Retina (tissue), 1 donor: Measurements from ENCODE around the gene PAPSS2.

Source experiments
- DNase-seq: peaks from one replicate; pipeline ENCODE4 v3.0.0-alpha.2; 2016

Gene PAPSS2

DNA sequence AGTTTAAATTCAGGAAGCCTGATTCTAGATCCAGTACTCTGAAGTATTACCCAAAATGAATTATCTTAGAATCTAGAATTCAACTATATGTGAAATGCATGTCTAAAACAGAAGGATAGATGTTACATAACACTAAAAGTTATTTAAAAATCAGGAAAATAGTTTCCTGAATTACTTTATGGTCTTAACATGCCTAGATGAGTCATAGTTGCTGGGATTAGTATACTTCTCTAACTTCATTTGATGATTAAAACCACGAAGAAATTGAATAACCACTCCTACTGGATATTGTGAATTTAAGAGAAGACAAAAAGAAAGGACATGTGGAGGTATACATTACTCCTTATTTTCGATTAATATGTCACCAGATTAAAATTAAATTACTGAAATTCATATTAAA, 92.9 kb downstream of the PAPSS2 start:
- DNase-seq = no peak

DNA sequence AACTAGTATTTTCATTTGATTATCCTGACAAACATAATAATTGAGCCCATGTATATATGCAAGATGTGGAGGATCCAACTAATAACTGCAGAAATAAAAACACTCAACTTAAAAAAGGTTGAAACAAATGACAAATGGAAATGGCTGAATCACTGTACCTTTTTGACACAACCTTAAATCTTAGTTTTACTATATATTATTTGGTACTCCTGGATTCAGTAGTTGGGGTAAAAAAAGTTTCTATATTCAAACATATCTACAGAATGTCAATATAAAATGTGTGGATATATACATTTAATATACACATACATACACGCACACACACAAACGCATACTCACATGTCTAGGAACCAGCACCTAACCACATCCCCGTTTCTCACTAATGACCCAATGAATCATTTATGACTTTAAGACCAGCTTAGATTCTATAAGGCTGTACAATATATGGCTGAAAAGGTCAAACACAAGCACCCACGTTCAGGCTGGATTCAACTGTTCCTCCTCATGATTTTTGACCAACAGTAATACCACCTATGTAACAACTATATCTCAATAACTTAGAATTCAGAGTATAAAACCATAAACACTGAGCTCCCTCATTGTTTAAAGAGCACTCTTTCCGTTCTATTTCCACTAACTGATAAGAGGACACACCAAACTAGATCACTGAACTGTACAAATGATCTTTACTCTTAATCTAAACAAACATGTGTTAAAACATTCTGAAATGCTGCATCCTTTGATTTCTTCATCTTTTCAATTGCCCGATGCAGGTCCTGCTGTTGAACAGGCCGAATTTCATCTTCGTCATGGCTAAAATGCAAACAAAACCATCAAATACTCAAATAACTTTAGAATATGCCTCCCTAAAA, 94.6 kb downstream of the PAPSS2 start:
- no peak for DNase-seq

DNA sequence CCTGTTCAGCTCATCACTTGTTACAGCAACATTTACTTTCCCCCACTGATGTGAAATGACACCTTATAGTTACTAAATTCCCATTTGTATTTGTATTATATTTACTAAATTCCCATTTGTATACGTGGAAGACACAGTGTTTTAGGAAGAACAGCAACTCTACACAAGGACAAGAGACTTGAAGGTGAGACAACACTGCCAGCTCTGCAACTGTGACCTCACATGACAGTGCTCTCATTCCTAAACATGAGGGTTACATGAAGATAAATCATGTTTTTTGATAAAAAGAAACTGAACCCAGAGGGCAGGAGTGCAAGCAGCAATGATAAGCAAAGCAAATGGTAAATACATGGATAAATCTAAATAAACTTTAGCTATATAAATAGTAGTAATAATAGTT, 98.0 kb downstream of the PAPSS2 start:
- DNase-seq = no peak

DNA sequence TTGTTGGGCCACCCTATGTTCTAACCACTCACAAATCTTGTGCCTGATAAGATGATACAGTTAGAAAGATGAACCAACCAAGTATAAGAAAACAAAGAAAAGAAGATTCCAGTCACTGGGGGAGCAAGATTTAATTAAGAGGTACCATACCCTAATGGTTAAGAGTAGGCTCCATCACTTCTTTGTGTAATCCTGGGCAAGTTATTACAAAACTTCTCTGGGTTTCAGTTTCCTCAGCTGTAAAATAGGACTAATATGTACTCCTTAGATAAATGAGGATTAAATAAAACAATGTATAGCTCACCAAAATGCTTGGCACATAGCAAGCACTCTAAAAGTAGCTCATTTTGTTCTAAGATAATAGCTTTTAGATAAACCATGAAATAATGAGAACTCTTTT, 99.9 kb downstream of the PAPSS2 start:
- DNase-seq = no peak

DNA sequence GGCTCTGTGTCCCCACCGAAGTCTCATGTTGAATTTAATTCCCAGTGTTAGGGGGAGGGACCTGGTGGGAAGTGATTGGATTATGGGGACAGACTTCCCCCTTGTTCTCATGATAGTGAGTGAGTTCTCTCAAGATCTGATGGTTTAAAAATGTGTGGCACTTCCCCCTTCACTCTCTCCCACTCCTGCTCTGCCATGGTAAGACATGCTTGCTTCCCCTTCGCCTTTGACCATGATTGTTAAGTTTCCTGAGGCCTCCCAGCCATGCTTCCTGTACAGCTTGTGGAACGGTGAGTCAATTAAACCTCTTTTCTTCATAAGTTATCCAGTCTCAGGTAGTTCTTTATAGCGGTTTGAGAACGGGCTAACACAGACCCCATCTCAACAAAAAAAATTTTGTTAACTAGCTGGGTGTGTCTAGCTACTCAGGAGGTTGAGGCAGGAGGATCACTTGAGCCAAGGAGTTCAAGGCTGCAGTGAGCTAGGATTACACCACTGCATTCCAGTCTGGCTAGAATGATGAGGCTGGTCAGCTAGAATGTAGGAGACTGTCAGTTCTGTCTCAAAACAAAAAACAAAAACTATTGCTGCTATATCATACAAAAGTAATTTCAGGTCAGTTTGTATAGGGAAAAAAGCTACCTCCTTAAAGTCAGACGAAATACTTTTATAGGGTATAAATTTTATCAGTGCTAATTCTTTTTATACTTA, 100.7 kb downstream of the PAPSS2 start:
- no peak for DNase-seq

DNA sequence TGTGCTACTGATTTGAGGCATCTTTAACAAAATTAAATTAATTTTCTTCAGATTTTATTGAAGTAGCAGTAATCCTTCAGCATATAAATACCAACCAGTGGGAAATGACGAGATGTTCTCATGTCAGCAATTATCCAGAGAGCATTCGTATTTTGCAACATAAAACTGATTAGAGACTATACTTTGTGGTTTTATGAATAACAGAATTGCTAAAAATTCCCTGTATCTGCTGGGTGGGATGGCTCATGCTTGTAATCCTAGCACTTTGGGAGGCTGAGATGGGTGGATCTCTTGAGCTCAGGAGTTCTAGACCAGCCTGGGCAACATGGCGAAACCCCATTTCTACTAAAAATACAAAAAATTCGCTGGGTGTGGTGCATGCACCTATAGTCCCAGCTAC, 101.5 kb downstream of the PAPSS2 start:
- DNase-seq = no peak

DNA sequence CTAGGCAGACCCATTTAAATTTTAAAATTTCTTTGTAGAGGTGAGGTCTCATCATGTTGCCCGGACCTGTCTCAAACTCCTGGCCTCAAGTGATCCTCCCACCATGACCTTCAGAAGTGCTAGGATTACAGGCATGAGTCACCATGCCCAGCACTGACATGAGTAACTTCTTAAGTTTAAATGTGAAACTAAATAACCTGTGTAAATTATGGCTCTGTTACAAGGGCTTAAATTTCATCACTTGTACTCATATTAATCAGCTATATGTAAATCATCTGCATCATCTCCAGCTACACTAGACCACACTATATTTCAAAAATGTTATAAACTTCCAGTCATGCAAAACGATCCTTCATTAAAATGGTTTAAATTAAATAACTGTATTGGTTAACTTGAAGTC, 102.2 kb downstream of the PAPSS2 start:
- DNase-seq = no peak

DNA sequence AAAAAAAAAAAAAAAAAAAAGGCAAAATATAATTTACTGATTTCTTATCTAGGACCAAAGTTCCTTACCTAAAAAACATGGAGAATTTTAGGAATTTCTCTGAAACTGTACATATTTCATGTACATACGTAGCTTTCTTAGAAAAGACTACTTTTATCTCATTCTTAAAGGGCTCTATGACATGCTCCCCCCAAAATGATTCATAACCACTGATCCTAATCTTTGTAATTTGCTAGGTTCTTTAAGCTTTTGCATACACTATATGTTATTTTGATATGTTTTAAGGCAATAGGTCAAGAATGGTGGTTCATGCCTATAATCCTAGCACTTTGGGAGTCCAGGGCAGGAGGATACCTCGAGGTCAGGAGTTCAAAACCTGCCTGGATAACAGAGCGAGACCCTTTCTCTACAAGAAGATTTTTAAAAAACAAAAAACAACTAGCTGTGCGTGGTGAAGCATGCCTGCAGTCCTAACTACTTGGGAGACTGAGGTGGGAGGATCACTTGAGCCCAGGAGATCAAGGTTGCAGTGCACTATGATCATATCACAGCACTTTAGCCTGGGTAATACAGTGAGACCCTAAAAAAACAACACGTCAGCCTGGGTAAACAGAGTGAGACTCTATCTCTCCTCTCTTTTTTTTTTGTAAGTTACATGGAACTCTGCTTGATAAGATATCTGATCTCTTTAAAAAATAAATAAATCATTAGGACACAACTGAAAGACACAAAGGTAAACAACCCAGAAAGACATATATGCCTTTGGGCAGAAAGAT, 103.6 kb downstream of the PAPSS2 start:
- no peak for DNase-seq

DNA sequence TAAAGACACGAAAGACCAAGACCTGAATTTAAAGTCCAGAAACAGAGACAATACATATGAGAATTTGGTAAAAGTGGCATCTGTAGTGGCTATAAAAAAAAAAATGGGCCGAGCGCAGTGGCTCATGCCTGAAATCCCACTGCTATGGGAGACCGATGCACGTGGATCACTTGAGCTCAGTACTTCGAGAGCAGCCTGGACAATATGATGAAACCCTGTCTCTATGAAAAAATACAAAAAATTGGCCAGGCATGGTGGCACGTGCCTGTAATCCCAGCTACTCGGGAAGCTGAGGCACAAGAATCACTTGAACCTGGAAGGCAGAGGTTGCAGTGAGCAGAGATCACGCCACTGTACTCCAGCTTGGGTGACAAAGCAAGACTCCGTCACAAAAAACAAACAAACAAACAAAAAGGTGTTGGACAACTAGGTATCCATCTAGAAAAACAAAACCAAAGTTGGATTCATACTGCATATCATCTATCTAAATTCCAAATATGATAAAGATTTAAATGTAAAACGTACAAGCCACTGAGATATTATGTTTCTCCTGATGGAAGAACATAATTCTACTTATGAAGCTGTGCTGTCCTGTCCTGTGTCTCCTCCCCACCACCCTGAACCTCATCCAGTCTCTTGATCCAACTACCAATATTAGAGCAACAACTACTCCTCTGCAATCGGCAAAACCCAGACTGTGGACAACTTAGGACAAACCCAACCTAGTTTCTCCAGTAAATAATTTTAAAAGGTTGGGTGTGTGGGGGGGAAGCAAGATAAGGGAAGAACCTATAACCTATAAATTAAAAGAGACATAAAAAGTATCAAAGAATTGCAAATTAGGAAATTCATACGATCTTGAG, 104.6 kb downstream of the PAPSS2 start:
- DNase-seq = no peak

DNA sequence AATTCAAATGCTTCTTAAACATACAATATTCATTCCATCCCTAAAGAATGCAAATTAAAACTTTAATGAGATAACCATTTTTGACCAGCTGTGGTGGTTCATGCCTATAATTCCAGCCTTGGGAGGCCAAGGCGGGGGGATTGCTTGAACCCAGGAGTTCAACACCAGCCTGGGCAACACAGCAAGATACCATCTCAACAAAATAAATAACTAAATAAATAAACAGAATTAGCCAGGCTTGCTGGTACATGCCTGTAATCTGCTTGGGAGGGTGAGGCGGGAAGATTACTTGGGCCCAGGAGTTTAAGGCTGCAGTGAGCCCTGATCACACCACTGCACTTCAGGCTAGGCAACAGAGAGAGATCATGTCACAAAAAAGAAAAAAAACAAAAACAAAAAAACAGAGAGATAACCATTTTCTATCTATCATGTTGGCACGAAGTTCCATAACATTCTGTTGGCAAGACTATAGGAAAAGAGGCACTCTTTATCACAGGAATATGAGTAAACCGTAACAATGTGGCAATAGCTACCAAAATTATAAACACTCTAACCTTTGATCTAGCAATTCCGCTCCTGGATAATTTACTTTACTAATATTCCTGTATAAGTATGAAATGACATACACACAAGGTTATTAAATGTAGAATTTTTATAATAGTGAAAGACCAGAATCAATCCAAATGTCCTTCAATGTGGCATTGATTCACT, 106.1 kb downstream of the PAPSS2 start:
- no peak for DNase-seq

DNA sequence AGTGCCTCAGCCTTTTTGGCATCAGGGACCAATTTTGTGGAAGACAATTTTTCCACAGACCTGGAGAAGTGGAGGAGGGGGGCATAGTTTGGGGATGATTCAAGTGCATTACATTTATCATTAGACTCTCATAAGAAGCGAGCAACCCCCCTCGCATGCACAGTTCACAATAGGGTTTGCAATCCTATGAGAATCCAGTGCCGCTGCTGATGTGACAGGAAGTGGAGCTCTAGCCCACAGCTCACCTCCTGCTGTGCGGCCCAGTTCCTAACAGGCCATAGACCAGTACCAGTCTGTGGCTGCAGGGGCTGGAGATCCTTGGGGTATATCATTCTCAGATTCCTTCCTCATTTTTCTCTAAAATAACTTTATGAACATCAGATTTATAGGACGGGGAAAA, 107.6 kb downstream of the PAPSS2 start:
- no peak for DNase-seq

DNA sequence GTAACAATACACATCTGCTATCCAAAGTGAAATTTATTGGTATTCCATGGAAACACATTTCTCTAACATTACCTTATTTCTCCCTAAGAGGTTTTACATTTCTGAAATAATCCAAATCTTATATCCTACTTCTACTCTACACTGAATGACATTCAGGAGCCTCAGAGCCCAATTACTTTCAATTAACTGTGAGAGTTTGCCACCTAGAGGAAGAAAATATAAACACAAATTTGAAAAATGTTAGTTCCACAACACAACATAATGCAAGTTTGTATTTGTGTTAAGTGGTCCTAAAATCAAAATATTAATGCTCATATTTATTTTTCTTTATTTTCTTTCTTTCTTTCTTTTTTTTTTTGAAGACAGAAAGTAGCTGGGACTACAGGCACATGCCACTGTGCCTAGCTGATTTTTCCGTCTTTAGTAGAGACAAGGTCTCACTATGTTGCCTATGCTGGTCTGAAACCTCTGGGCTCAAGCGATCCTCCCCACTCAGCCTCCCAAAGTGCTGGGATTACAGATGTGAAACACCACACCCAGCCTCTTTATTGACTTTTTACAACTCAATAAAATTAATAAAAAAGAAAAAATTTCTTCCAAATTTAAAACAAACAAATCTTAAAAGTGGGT, 112.3 kb downstream of the PAPSS2 start:
- peak; percentile 12 for DNase-seq

DNA sequence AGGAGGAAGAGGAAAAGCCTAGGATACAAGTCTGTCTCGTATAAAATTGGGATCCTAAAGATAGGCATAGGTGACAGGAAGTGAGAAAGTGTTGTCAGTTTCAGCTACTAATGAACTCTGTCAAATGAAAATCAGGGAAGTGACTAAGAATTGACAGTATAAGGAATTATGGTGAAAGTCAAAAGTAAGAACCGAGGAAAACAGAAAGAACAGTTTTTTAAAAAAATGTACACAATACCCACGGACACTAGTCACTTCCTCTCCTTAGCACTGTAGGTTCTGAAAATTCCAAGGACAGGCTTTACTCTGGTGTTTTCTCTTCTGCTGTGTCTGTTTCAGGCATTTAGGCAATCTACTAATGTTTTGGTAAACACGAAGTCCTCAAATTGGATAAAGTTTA, 116.1 kb downstream of the PAPSS2 start:
- DNase-seq = no peak

DNA sequence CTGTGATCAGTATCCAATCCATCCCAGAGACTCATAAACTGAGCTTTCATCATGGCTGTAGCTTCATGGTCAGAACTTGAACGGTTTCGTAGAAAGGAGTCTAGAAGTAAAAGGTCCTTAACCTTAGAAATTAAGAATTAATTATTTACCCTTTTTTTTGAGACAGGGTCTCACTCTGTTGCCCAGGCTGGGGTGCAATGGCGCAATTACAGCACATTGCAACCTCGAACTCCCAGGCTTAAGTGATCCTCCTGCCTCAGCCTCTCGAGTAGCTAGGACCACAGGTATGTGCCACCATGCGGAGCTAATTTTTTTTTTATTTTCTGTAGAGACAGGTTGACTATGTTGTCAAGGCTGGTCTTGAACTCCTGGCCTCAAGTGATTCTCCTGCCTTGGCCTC, 116.7 kb downstream of the PAPSS2 start:
- DNase-seq = no peak

DNA sequence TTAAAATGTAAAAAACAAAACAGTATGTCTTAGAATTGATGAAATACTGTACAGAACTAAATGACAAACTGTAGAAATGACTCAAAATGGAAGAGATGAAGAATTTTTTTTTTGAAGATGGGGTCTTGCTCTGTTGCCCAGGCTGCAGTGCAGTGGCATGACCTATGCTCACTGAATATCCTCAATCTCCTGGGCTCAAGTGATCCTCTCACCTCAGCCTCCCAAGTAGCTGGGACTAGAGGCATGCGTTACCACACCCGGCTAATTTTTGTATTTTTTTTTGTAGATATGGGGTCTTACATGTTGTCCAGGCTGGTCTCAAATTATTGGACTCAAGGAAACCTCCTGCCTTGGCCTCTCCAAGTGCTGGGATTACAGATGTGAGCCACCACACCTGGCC, 121.9 kb downstream of the PAPSS2 start:
- DNase-seq = no peak

DNA sequence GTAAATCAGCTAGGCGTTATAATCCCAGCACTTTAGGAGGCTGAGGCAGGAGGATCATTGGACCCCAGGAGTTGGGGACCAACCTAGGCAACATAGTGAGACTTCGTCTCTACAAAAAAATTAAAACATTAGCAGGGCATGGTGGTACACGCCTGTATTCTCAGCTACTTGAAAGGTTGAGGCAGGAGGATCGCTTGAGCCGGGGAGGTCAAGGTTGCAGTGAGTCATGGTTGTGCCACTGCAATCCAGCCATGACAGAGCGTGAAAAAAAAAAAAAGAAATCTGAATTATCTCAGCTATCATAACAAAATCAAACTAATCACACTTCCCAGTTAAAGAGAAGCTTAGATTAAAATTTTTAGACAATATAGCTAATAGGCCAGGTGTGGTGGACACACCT, 123.0 kb downstream of the PAPSS2 start:
- no peak for DNase-seq

DNA sequence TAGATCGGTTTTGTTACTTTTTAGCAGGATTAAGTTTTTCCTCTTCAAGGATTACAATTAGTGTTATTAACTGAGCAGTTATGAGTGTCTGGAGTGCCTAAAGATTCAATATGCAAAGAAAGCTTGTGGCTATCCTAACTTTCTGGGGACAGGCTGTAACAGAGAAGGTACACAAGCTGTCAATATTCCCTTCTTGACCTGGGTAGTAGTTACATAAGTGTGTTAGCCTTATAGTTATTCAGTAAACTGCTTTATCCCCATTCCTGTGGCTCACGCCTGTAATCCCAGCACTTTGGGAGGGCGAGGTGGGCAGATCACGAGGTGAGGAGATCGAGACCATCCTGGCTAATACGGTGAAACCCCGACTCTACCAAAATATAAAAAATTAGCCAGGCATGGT, 126.7 kb downstream of the PAPSS2 start:
- no peak for DNase-seq

DNA sequence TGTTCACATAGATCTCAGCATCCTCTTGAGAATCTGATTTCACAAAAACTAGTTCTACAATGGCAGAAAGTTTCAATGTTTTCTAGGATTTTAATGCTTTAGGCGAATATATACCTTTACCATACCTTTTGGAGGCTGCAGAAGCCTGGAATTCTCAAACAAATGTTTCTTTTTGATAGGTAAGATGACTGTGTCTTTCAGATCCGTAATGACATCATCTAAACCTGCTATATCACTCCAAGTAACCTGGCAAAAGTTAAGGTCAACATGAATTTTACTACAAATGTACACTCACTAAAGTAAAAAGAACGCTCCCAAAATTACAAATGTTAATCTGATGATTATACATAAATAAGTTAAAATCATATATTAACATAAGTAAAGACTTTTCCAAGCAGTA, 130.5 kb downstream of the PAPSS2 start:
- no peak for DNase-seq

DNA sequence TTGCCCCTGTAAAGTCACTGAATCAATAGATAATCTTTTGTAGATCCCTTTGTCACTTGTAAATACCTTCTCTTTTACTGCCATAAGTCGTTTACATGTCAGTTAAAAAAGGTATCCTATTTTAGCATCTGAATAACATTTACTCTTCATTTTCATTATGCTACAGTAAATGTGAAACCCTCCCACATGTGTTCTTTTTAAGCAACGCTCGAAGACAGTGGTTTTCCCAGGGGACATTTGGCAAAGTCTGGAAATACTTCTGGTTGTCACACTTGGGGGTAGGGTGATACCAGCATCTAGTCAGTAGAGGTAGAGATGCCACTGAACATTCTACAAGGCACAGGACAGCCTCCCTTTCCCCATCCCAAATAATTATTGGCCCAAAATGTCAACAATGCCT, 134.6 kb downstream of the PAPSS2 start:
- DNase-seq = no peak
